ENCODE results near the gene DISC1.
"Not testable (repeated sequence)": the region's sequence is repeated elsewhere in the genome, so short reads cannot be mapped to it uniquely, and the experiment has no call there.

DNA sequence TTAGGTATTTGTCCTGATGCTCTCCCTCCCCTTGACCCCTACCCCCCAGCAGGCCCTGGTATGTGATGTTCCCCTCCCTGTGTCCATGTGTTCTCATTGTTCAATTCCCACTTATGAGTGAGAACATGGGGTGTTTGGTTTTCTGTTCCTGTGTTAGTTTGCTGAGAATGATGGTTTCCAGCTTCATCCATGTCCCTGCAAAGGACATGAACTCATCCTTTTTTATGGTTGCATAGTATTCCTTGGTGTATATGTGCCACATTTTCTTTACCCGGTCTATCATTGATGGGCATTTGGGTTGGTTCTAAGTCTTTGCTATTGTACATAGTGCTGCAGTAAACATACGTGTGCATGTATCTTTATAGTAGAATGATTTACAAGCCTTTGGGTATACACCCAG lies 10.3 kb downstream of the DISC1 start:
- not testable (repeated sequence) for TF ChIP-seq CTCF (IDR thresholded peaks at IDR 0.05; ENCODE audit: insufficient read depth, low read length); POLR2AphosphoS5 (IDR thresholded peaks at IDR 0.05; ENCODE audit: low read depth); GABPA (IDR thresholded peaks at IDR 0.05; ENCODE audit: low read depth)
- TF ChIP-seq, protein P1, sequence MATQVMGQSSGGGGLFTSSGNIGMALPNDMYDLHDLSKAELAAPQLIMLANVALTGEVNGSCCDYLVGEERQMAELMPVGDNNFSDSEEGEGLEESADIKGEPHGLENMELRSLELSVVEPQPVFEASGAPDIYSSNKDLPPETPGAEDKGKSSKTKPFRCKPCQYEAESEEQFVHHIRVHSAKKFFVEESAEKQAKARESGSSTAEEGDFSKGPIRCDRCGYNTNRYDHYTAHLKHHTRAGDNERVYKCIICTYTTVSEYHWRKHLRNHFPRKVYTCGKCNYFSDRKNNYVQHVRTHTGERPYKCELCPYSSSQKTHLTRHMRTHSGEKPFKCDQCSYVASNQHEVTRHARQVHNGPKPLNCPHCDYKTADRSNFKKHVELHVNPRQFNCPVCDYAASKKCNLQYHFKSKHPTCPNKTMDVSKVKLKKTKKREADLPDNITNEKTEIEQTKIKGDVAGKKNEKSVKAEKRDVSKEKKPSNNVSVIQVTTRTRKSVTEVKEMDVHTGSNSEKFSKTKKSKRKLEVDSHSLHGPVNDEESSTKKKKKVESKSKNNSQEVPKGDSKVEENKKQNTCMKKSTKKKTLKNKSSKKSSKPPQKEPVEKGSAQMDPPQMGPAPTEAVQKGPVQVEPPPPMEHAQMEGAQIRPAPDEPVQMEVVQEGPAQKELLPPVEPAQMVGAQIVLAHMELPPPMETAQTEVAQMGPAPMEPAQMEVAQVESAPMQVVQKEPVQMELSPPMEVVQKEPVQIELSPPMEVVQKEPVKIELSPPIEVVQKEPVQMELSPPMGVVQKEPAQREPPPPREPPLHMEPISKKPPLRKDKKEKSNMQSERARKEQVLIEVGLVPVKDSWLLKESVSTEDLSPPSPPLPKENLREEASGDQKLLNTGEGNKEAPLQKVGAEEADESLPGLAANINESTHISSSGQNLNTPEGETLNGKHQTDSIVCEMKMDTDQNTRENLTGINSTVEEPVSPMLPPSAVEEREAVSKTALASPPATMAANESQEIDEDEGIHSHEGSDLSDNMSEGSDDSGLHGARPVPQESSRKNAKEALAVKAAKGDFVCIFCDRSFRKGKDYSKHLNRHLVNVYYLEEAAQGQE (IDR thresholded peaks at IDR 0.05; ENCODE audit: insufficient replicate concordance, low read depth), result not testable (repeated sequence)

Measured in HL-60 (cell line).